ENCODE data around the gene CARD19.
A peak's percentile ranks its signal among the peaks of the same experiment; 100 is the strongest.

The CARD19 gene

GRCh38 chr9:93132946-93133680, 37.1 kb downstream of the CARD19 start:
- no peaks in the 10 kb centered on the region for H3K36me3 ChIP-seq (ENCODE audit: control insufficient read depth in 1 of 2, insufficient read depth in 2 of 2, low read length in 2 of 2)
- H3K27ac ChIP-seq (ENCODE audit: low read depth, low read length): peak overlapping the region; percentile 97
- H3K4me1 ChIP-seq (ENCODE audit: control insufficient read depth in 1 of 2, insufficient read depth in 2 of 2, low read length in 2 of 2): peaks cover 49 to 61% of the 10 kb centered on the region in 2 donors
- no peaks in the 10 kb centered on the region for H3K9me3 ChIP-seq (ENCODE audit: control insufficient read depth in 1 of 2, low read length in 2 of 2)
- no peaks in the 10 kb centered on the region for H3K27me3 ChIP-seq (ENCODE audit: control insufficient read depth in 1 of 2, insufficient read depth in 2 of 2, low read length in 2 of 2)
- peak overlapping the region; percentile 76 to 83 for H3K4me3 ChIP-seq (ENCODE audit: low read depth in 1 of 2, low read length in 2 of 2)
- peak overlapping the region; percentile 79 to 91 for H3K9ac ChIP-seq (ENCODE audit: low read depth in 1 of 2, low read length in 2 of 2)

- peak overlapping the region; percentile 76 to 83 for H3K4me3 ChIP-seq (ENCODE audit: low read depth in 1 of 2, low read length in 2 of 2)
- peak overlapping the region; percentile 79 to 91 for H3K9ac ChIP-seq (ENCODE audit: low read depth in 1 of 2, low read length in 2 of 2)
- H3K4me1 ChIP-seq (ENCODE audit: control insufficient read depth in 1 of 2, insufficient read depth in 2 of 2, low read length in 2 of 2): peaks cover 49 to 61% of the 10 kb centered on the region in 2 donors
- H3K27me3 ChIP-seq (ENCODE audit: control insufficient read depth in 1 of 2, insufficient read depth in 2 of 2, low read length in 2 of 2): no peaks in the 10 kb centered on the region
- peak overlapping the region; percentile 97 for H3K27ac ChIP-seq (ENCODE audit: low read depth, low read length)
- no peaks in the 10 kb centered on the region for H3K36me3 ChIP-seq (ENCODE audit: control insufficient read depth in 1 of 2, insufficient read depth in 2 of 2, low read length in 2 of 2)
- H3K9me3 ChIP-seq (ENCODE audit: control insufficient read depth in 1 of 2, low read length in 2 of 2): peaks cover 0 to 2% of the 10 kb centered on the region in 2 donors
These were observed 37.6 kb downstream of the CARD19 start for GRCh38 chr9:93133681-93134014.

- H3K27me3 ChIP-seq (ENCODE audit: control insufficient read depth in 1 of 2, insufficient read depth in 2 of 2, low read length in 2 of 2): no peaks in the 10 kb centered on the region
- H3K36me3 ChIP-seq (ENCODE audit: control insufficient read depth in 1 of 2, insufficient read depth in 2 of 2, low read length in 2 of 2): no peaks in the 10 kb centered on the region
- peak within 1 kb of the TSS; percentile 81 to 83 for H3K4me3 ChIP-seq (ENCODE audit: low read depth in 1 of 2, low read length in 2 of 2)
- H3K9ac ChIP-seq (ENCODE audit: low read depth in 1 of 2, low read length in 2 of 2): peak within 1 kb of the TSS; percentile 91 to 95
- peaks cover 49 to 61% of the 10 kb centered on the region in 2 donors for H3K4me1 ChIP-seq (ENCODE audit: control insufficient read depth in 1 of 2, insufficient read depth in 2 of 2, low read length in 2 of 2)
- peak within 1 kb of the TSS; percentile 97 for H3K27ac ChIP-seq (ENCODE audit: low read depth, low read length)
- H3K9me3 ChIP-seq (ENCODE audit: control insufficient read depth in 1 of 2, low read length in 2 of 2): peaks cover 0 to 2% of the 10 kb centered on the region in 2 donors
These were observed 38.2 kb downstream of the CARD19 start, which contains the start of gene NINJ1 for GRCh38 chr9:93134015-93134739. Gene NINJ1, minus strand, starts transcription at chr9:93134251. Its CDS starts 34 bp downstream, at chr9:93134217.

GRCh38 chr9:93134740-93135444, 38.9 kb downstream of the CARD19 start:
- H3K36me3 ChIP-seq (ENCODE audit: control insufficient read depth in 1 of 2, insufficient read depth in 2 of 2, low read length in 2 of 2): no peaks in the 10 kb centered on the region
- peaks cover 0 to 2% of the 10 kb centered on the region in 2 donors for H3K9me3 ChIP-seq (ENCODE audit: control insufficient read depth in 1 of 2, low read length in 2 of 2)
- peak overlapping the region; percentile 81 to 83 for H3K4me3 ChIP-seq (ENCODE audit: low read depth in 1 of 2, low read length in 2 of 2)
- peak overlapping the region; percentile 91 to 95 for H3K9ac ChIP-seq (ENCODE audit: low read depth in 1 of 2, low read length in 2 of 2)
- H3K27ac ChIP-seq (ENCODE audit: low read depth, low read length): peak overlapping the region; percentile 92
- H3K27me3 ChIP-seq (ENCODE audit: control insufficient read depth in 1 of 2, insufficient read depth in 2 of 2, low read length in 2 of 2): no peaks in the 10 kb centered on the region
- H3K4me1 ChIP-seq (ENCODE audit: control insufficient read depth in 1 of 2, insufficient read depth in 2 of 2, low read length in 2 of 2): peaks cover 42 to 54% of the 10 kb centered on the region in 2 donors

- Histone ChIP-seq H3K9me3 (ENCODE audit: control insufficient read depth in 1 of 2, low read length in 2 of 2) (peaks cover 0 to 2% of the 10 kb centered on the region in 2 donors), H3K27ac (ENCODE audit: low read depth, low read length) (no peak overlapping the region), H3K36me3 (ENCODE audit: control insufficient read depth in 1 of 2, insufficient read depth in 2 of 2, low read length in 2 of 2) (no peaks in the 10 kb centered on the region), H3K9ac (ENCODE audit: low read depth in 1 of 2, low read length in 2 of 2) (no peak overlapping the region), H3K27me3 (ENCODE audit: control insufficient read depth in 1 of 2, insufficient read depth in 2 of 2, low read length in 2 of 2) (no peaks in the 10 kb centered on the region), H3K4me1 (ENCODE audit: control insufficient read depth in 1 of 2, insufficient read depth in 2 of 2, low read length in 2 of 2) (peaks cover 33 to 43% of the 10 kb centered on the region in 2 donors), H3K4me3 (ENCODE audit: low read depth in 1 of 2, low read length in 2 of 2) (no peak overlapping the region)
These were observed 40.0 kb downstream of the CARD19 start for GRCh38 chr9:93136011-93136440.

- Histone ChIP-seq H3K9me3 (ENCODE audit: control insufficient read depth in 1 of 2, low read length in 2 of 2) (peaks cover 0 to 2% of the 10 kb centered on the region in 2 donors), H3K27ac (ENCODE audit: low read depth, low read length) (no peak overlapping the region), H3K9ac (ENCODE audit: low read depth in 1 of 2, low read length in 2 of 2) (no peak overlapping the region), H3K4me3 (ENCODE audit: low read depth in 1 of 2, low read length in 2 of 2) (no peak overlapping the region), H3K27me3 (ENCODE audit: control insufficient read depth in 1 of 2, insufficient read depth in 2 of 2, low read length in 2 of 2) (no peaks in the 10 kb centered on the region), H3K4me1 (ENCODE audit: control insufficient read depth in 1 of 2, insufficient read depth in 2 of 2, low read length in 2 of 2) (peaks cover 21 to 29% of the 10 kb centered on the region in 2 donors), H3K36me3 (ENCODE audit: control insufficient read depth in 1 of 2, insufficient read depth in 2 of 2, low read length in 2 of 2) (no peaks in the 10 kb centered on the region)
These were observed 41.3 kb downstream of the CARD19 start for GRCh38 chr9:93137362-93137761.

GRCh38 chr9:93138171-93138764, 42.3 kb downstream of the CARD19 start:
- no peaks in the 10 kb centered on the region for H3K27me3 ChIP-seq (ENCODE audit: control insufficient read depth in 1 of 2, insufficient read depth in 2 of 2, low read length in 2 of 2)
- no peaks in the 10 kb centered on the region for H3K36me3 ChIP-seq (ENCODE audit: control insufficient read depth in 1 of 2, insufficient read depth in 2 of 2, low read length in 2 of 2)
- H3K9me3 ChIP-seq (ENCODE audit: control insufficient read depth in 1 of 2, low read length in 2 of 2): peaks cover 0 to 2% of the 10 kb centered on the region in 2 donors
- peaks cover 12 to 20% of the 10 kb centered on the region in 2 donors for H3K4me1 ChIP-seq (ENCODE audit: control insufficient read depth in 1 of 2, insufficient read depth in 2 of 2, low read length in 2 of 2)
- H3K4me3 ChIP-seq (ENCODE audit: low read depth in 1 of 2, low read length in 2 of 2): no peak overlapping the region
- no peak overlapping the region for H3K27ac ChIP-seq (ENCODE audit: low read depth, low read length)
- no peak overlapping the region for H3K9ac ChIP-seq (ENCODE audit: low read depth in 1 of 2, low read length in 2 of 2)

- no peak overlapping the region for H3K4me3 ChIP-seq (ENCODE audit: low read depth in 1 of 2, low read length in 2 of 2)
- H3K9ac ChIP-seq (ENCODE audit: low read depth in 1 of 2, low read length in 2 of 2): no peak overlapping the region
- H3K36me3 ChIP-seq (ENCODE audit: control insufficient read depth in 1 of 2, insufficient read depth in 2 of 2, low read length in 2 of 2): no peaks in the 10 kb centered on the region
- H3K9me3 ChIP-seq (ENCODE audit: control insufficient read depth in 1 of 2, low read length in 2 of 2): peaks cover 0 to 2% of the 10 kb centered on the region in 2 donors
- no peaks in the 10 kb centered on the region for H3K27me3 ChIP-seq (ENCODE audit: control insufficient read depth in 1 of 2, insufficient read depth in 2 of 2, low read length in 2 of 2)
- H3K27ac ChIP-seq (ENCODE audit: low read depth, low read length): no peak overlapping the region
- peaks cover 17 to 19% of the 10 kb centered on the region in 2 donors for H3K4me1 ChIP-seq (ENCODE audit: control insufficient read depth in 1 of 2, insufficient read depth in 2 of 2, low read length in 2 of 2)
These were observed 43.6 kb downstream of the CARD19 start for GRCh38 chr9:93139365-93140182.

GRCh38 chr9:93141771-93142483, 45.9 kb downstream of the CARD19 start:
- Histone ChIP-seq H3K4me1 (ENCODE audit: control insufficient read depth in 1 of 2, insufficient read depth in 2 of 2, low read length in 2 of 2) (peaks cover 5 to 8% of the 10 kb centered on the region in 2 donors), H3K27ac (ENCODE audit: low read depth, low read length) (no peak overlapping the region), H3K9me3 (ENCODE audit: control insufficient read depth in 1 of 2, low read length in 2 of 2) (peaks cover 0 to 2% of the 10 kb centered on the region in 2 donors), H3K27me3 (ENCODE audit: control insufficient read depth in 1 of 2, insufficient read depth in 2 of 2, low read length in 2 of 2) (no peaks in the 10 kb centered on the region), H3K4me3 (ENCODE audit: low read depth in 1 of 2, low read length in 2 of 2) (no peak overlapping the region), H3K9ac (ENCODE audit: low read depth in 1 of 2, low read length in 2 of 2) (no peak overlapping the region), H3K36me3 (ENCODE audit: control insufficient read depth in 1 of 2, insufficient read depth in 2 of 2, low read length in 2 of 2) (no peaks in the 10 kb centered on the region)

All from duodenal mucosa (tissue), 2 donors.